A549 (cell line): ENCODE measurements around the gene ARG2. TPM values are rescaled to one million over a fixed set of nuclear protein-coding genes. Genes with fewer than 3 reads are reported as not detected.

ENCODE experiments used
- ATAC-seq, 2 experiments: fragments of 200-7000 bp in 1 of 2; fragments of >200 bp in 1 of 2; cut with Nextera tagmentation in 1 of 2; cut with Tn5 transposase in 1 of 2; 3 replicates each; pipeline versions ENCODE4 v1.8.0 to v1.9.1; 2018 to 2020; ENCODE audit warnings: mild to moderate bottlenecking in 1 of 2, moderate library complexity in 1 of 2
- CTCF ChIA-PET: fragments of 300-600 bp; sonication (Branson Sonifier 250); formaldehyde crosslinking; extraction: SDS; loops from one replicate; lab custom pipeline; 2021; ENCODE audit warnings: antibody characterized with exemption, inconsistent platforms; lab: Yijun Ruan, JAX
- POLR2A ChIA-PET: fragments of 350-600 bp; formaldehyde crosslinking; extraction: SDS; loops from one replicate; lab custom pipeline; 2021; ENCODE audit warnings: antibody characterized with exemption, inconsistent platforms; lab: Yijun Ruan, JAX
- DNase-seq, 2 experiments: peaks; one replicate each; pipeline versions ENCODE4 v3.0.0 to v3.0.0-alpha.2; 2011 to 2016; ENCODE audit warnings: low read depth in 1 of 2, low spot score in 1 of 2
- FAIRE-seq: peaks from 2 replicates; lab custom pipeline; 2011; peaks lifted over from hg19 to GRCh38; lab: Jason Lieb, UNC
- H3K27ac ChIP-seq, 2 experiments: fragments of >200 bp; sonication (Bioruptor Twin); formaldehyde crosslinking; 3 replicates each; pipeline ENCODE4 v1.5.1; 2016 to 2017
- H3K4me1 ChIP-seq: fragments of >200 bp; sonication (Bioruptor Twin); formaldehyde crosslinking; 3 replicates; pipeline ENCODE4 v1.6.1; 2016
- H3K4me2 ChIP-seq: fragments of >200 bp; sonication (Bioruptor Twin); formaldehyde crosslinking; 3 replicates; pipeline ENCODE4 v1.6.1; 2016
- H3K4me3 ChIP-seq: fragments of >200 bp; sonication (Bioruptor Twin); formaldehyde crosslinking; 3 replicates; pipeline ENCODE4 v1.5.1; 2016
- H3K9me3 ChIP-seq: fragments of >200 bp; sonication (Bioruptor Twin); formaldehyde crosslinking; 3 replicates; pipeline ENCODE4 v1.6.1; 2016
- CHD2 ChIP-seq: fragments of 150-350 bp; IDR thresholded peaks from 2 replicates; pipeline ENCODE4 v1.6.1; 2014; ENCODE audit warnings: low read length; ENCODE audit not compliant: partially characterized antibody
- EHMT2 ChIP-seq: fragments of 200-600 bp; sonication (generic); IDR thresholded peaks from 2 replicates; pipeline ENCODE4 v1.6.1; 2016; ENCODE audit warnings: antibody characterized with exemption, low read depth, mild to moderate bottlenecking, moderate library complexity
- ESRRA ChIP-seq: fragments of 150-350 bp; IDR thresholded peaks from 2 replicates; pipeline ENCODE4 v1.6.1; 2014; ENCODE audit warnings: mild to moderate bottlenecking, low read length, borderline replicate concordance
- FOXS1 ChIP-seq: fragments of 250-450 bp; sonication (Bioruptor Pico); IDR thresholded peaks from 2 replicates; pipeline ENCODE4 v1.5.0; 2020; ENCODE audit warnings: mild to moderate bottlenecking, moderate library complexity
- GATA3 ChIP-seq: IDR thresholded peaks from 2 replicates; pipeline ENCODE4 v1.6.1; 2012; ENCODE audit warnings: borderline replicate concordance
- HDAC2 ChIP-seq: fragments of 200-600 bp; sonication (generic); IDR thresholded peaks from 2 replicates; pipeline ENCODE4 v1.6.1; 2016
- HEYL ChIP-seq: fragments of 250-450 bp; sonication (Bioruptor Pico); IDR thresholded peaks from 2 replicates; pipeline ENCODE4 v1.8.0; 2021; ENCODE audit warnings: mild to moderate bottlenecking, moderate library complexity
- HOXB13 ChIP-seq: fragments of 250-450 bp; sonication (Bioruptor Pico); IDR thresholded peaks from 2 replicates; pipeline ENCODE4 v1.5.0; 2020; ENCODE audit warnings: low read depth, mild to moderate bottlenecking, moderate library complexity
- MAX ChIP-seq: IDR thresholded peaks from 2 replicates; pipeline ENCODE4 v1.6.1; 2012
- MAZ ChIP-seq: fragments of 150-350 bp; IDR thresholded peaks from 2 replicates; pipeline ENCODE4 v1.6.1; 2014; ENCODE audit warnings: antibody characterized with exemption, low read depth, low read length, borderline replicate concordance
- NPAS2 ChIP-seq: fragments of 250-450 bp; sonication (Bioruptor Pico); IDR thresholded peaks from 2 replicates; pipeline ENCODE4 v1.8.0; 2022; ENCODE audit warnings: mild to moderate bottlenecking, moderate library complexity, borderline replicate concordance
- PHF8 ChIP-seq: fragments of 200-600 bp; sonication (generic); IDR thresholded peaks from 2 replicates; pipeline ENCODE4 v1.6.1; 2016; ENCODE audit warnings: low read depth, mild to moderate bottlenecking, antibody characterized with exemption, moderate library complexity, borderline replicate concordance
- RARB ChIP-seq: fragments of 250-450 bp; sonication (Bioruptor Pico); IDR thresholded peaks from 2 replicates; pipeline ENCODE4 v1.8.0; 2021; ENCODE audit warnings: mild to moderate bottlenecking, moderate library complexity
- RCOR1 ChIP-seq: fragments of 150-350 bp; IDR thresholded peaks from 2 replicates; pipeline ENCODE4 v1.6.1; 2014; ENCODE audit warnings: antibody characterized with exemption, low read length, low read depth
- REST ChIP-seq: fragments of 200-600 bp; sonication (generic); IDR thresholded peaks from 2 replicates; pipeline ENCODE4 v1.6.1; 2016; ENCODE audit warnings: antibody characterized with exemption, mild to moderate bottlenecking, moderate library complexity
- RNF2 ChIP-seq: fragments of 200-600 bp; sonication (generic); IDR thresholded peaks from 2 replicates; pipeline ENCODE4 v1.6.1; 2016; ENCODE audit warnings: low read depth, mild to moderate bottlenecking, antibody characterized with exemption, moderate library complexity, borderline replicate concordance
- SREBF2 ChIP-seq: fragments of 450-650 bp; IDR thresholded peaks from 2 replicates; pipeline ENCODE4 v1.6.1; 2014; ENCODE audit warnings: mild to moderate bottlenecking, moderate library complexity
- TFCP2L1 ChIP-seq: fragments of 250-450 bp; sonication (Bioruptor Pico); IDR thresholded peaks from 2 replicates; pipeline ENCODE4 v1.5.0; 2021; ENCODE audit warnings: mild to moderate bottlenecking
- USF2 ChIP-seq: fragments of 450-650 bp; IDR thresholded peaks from 2 replicates; pipeline ENCODE4 v1.6.1; 2014; ENCODE audit warnings: antibody characterized with exemption
- ZC3H11A ChIP-seq: fragments of 450-650 bp; IDR thresholded peaks from 2 replicates; pipeline ENCODE4 v1.6.1; 2014; ENCODE audit warnings: antibody characterized with exemption, mild to moderate bottlenecking
- ZFP36 ChIP-seq: fragments of 450-650 bp; IDR thresholded peaks from 2 replicates; pipeline ENCODE4 v1.6.1; 2014; ENCODE audit warnings: borderline replicate concordance; ENCODE audit not compliant: partially characterized antibody
- ZNF302 ChIP-seq: fragments of 250-450 bp; sonication (Bioruptor Pico); IDR thresholded peaks from 2 replicates; pipeline ENCODE4 v1.9.0; 2021; ENCODE audit warnings: inconsistent platforms, mild to moderate bottlenecking, moderate library complexity
- WGBS: methylation state at CpG from one replicate; pipeline ENCODE4 v1.1.6; 2017; ENCODE audit errors: missing lambda C conversion rate; 5-methylcytosine and 5-hydroxymethylcytosine counted together
- polyA plus RNA-seq, 4 experiments: library from polyadenylated mRNA; depleted of rRNA in 3 of 4; stranded (reverse); fragments of >200 nt; fragmentation: RNase III in 1 of 4; extraction: RNeasy Plus Mini Kit Qiagen cat#74134 plus additional on column Dnase treatment in 1 of 4; gene quantifications; 2 replicates in 3 of 4; 3 replicates in 1 of 4; pipeline ENCODE4 v1.2.3, GENCODE V29; 2011 to 2017
- TF ChIP-seq, protein P1 (sequence below): fragments of 250-450 bp; sonication (Bioruptor Pico); IDR thresholded peaks from 2 replicates; pipeline ENCODE4 v1.5.0; 2021; ENCODE audit warnings: mild to moderate bottlenecking, moderate library complexity, borderline replicate concordance
- TF ChIP-seq, protein P2 (sequence below): fragments of >200 bp; sonication (Bioruptor Twin); formaldehyde crosslinking; IDR thresholded peaks from 2 replicates; pipeline ENCODE4 v1.6.1; 2016
- TF ChIP-seq, protein P3 (sequence below): IDR thresholded peaks from 2 replicates; pipeline ENCODE4 v1.6.1; 2012

Gene ARG2
- polyA plus RNA-seq, 2 of the 4 experiments (the other 2 are of a cell fraction), result 1.8 to 2.5 TPM

GRCh38 chr14:67675219-67675582 lies 55.5 kb downstream of the ARG2 start:
- no peak for FAIRE-seq
- TF ChIP-seq REST, result no peak
- no peak for TF ChIP-seq GATA3
- TF ChIP-seq HEYL, result no peak
- TF ChIP-seq, protein P1, sequence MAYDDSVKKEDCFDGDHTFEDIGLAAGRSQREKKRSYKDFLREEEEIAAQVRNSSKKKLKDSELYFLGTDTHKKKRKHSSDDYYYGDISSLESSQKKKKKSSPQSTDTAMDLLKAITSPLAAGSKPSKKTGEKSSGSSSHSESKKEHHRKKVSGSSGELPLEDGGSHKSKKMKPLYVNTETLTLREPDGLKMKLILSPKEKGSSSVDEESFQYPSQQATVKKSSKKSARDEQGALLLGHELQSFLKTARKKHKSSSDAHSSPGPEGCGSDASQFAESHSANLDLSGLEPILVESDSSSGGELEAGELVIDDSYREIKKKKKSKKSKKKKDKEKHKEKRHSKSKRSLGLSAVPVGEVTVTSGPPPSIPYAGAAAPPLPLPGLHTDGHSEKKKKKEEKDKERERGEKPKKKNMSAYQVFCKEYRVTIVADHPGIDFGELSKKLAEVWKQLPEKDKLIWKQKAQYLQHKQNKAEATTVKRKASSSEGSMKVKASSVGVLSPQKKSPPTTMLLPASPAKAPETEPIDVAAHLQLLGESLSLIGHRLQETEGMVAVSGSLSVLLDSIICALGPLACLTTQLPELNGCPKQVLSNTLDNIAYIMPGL (CRISPR knock-in tag), result no peak
- TF ChIP-seq HDAC2, result no peak
- TF ChIP-seq, protein P2, sequence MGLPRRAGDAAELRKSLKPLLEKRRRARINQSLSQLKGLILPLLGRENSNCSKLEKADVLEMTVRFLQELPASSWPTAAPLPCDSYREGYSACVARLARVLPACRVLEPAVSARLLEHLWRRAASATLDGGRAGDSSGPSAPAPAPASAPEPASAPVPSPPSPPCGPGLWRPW, result no peak
- TF ChIP-seq MAZ, result no peak
- TF ChIP-seq ZFP36, result no peak
- no peak for TF ChIP-seq ZC3H11A
- peaks cover 26% of the 10 kb centered on the region; the same call in 2 of the 3 replicates for H3K4me1 ChIP-seq
- POLR2A ChIA-PET, result interaction anchor here (0.6 to 3.3 kb wide), 6 partner anchors 16 to 84 kb away, joined by 3 to 21 read pairs (median 4); partner anchors contain the start of genes ARG2 and RDH11
- WGBS, result 35% methylated on average over 15 of the region's 16 CpGs
- H3K9me3 ChIP-seq, result no peaks in the 10 kb centered on the region
- CTCF ChIA-PET, result interaction anchor here (0.8 to 20.0 kb wide), 8 partner anchors 8 to 92 kb away, joined by 3 to 243 read pairs (median 4); partner anchors contain the start of gene RDH11
- H3K4me3 ChIP-seq, result peak overlapping the region; percentile 97
- peak in 1 of 2 experiments; percentile 4 for DNase-seq
- 0 out of 6 replicates have a peak, but pooled peaks of 1 of the 2 experiments have one; percentile 2 for ATAC-seq
- H3K27ac ChIP-seq, result peak overlapping the region; percentile 96 to 99
- H3K4me2 ChIP-seq, result peak overlapping the region; percentile 96

DNA sequence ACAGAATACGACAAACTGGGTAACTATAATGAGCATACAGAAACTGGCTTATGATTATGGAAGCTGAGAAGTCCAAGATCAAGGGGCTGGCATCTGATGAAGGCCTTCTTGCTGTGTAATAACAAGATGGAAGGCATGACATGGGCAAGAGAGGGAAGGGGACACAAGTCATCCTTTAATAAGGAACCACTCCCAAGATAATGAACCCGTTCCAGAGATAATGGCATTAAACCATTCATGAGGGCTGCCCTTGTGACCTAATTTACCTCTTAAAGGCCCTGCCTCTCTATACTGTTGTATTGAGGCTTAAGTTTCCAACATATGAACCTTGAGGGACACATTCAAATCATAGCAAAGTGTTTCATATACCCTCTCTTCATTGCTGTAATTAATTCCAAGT lies 59.3 kb downstream of the ARG2 start:
- Histone ChIP-seq H3K4me2 (no peak overlapping the region), H3K4me1 (peaks cover 21% of the 10 kb centered on the region), H3K9me3 (no peaks in the 10 kb centered on the region)
- no peak for FAIRE-seq
- CTCF ChIA-PET, result interaction anchor here (0.7 to 6.7 kb wide), 4 partner anchors 11 to 25 kb away, joined by 3 to 60 read pairs (median 4); no protein-coding TSS in a partner anchor
- POLR2A ChIA-PET, result no interaction called here
- ATAC-seq, result no peak
- TF ChIP-seq, protein P3, sequence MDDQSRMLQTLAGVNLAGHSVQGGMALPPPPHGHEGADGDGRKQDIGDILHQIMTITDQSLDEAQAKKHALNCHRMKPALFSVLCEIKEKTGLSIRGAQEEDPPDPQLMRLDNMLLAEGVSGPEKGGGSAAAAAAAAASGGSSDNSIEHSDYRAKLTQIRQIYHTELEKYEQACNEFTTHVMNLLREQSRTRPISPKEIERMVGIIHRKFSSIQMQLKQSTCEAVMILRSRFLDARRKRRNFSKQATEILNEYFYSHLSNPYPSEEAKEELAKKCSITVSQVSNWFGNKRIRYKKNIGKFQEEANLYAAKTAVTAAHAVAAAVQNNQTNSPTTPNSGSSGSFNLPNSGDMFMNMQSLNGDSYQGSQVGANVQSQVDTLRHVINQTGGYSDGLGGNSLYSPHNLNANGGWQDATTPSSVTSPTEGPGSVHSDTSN, result no peak
- TF ChIP-seq EHMT2 (no peak), FOXS1 (no peak), ESRRA (no peak), MAX (no peak), PHF8 (no peak), HOXB13 (CRISPR knock-in tag) (no peak), CHD2 (no peak), TFCP2L1 (CRISPR knock-in tag) (no peak), HEYL (no peak), RARB (CRISPR knock-in tag) (no peak), NPAS2 (no peak), RCOR1 (no peak), GATA3 (no peak), RNF2 (no peak), SREBF2 (no peak), ZNF302 (CRISPR knock-in tag) (no peak), USF2 (no peak)
- TF ChIP-seq, protein P2, result no peak
- TF ChIP-seq, protein P1 (CRISPR knock-in tag), result no peak
- TF ChIP-seq, all 56 proteins: peak for 0
- Histone ChIP-seq H3K4me3 (no peak overlapping the region), H3K27ac (no peak overlapping the region)
- no peak for DNase-seq
- 98% methylated on average over 2 of the region's 2 CpGs for WGBS
